PFSK-1 (cell line): ENCODE measurements around the gene ZNF213.

Experiments
- FOXP2 ChIP-seq: optimal IDR thresholded peaks from 2 replicates; pipeline ENCODE3; 2011; ENCODE audit warnings: borderline replicate concordance, control low read depth, inconsistent platforms; ENCODE audit not compliant: insufficient read depth; ENCODE audit errors: extremely low read length, extremely low read depth
- POLR2AphosphoS5 ChIP-seq: IDR thresholded peaks from 2 replicates; pipeline ENCODE4 v1.6.1; 2012; ENCODE audit warnings: low read depth, mild to moderate bottlenecking, control low read depth, low read length, moderate library complexity
- REST ChIP-seq, 2 experiments: IDR thresholded peaks; 2 replicates each; pipeline versions ENCODE4 v1.6.1 to v1.8.0; 2011 to 2012; ENCODE audit warnings: low read depth in 2 of 2, low read length in 2 of 2, control low read depth in 1 of 2, inconsistent platforms in 1 of 2, mild to moderate bottlenecking in 1 of 2, moderate library complexity in 1 of 2; ENCODE audit not compliant: insufficient read depth in 1 of 2
- SIN3A ChIP-seq: IDR thresholded peaks from 2 replicates; pipeline ENCODE4 v1.6.1; 2012; ENCODE audit warnings: mild to moderate bottlenecking, low read length, moderate library complexity, borderline replicate concordance; ENCODE audit not compliant: insufficient read depth
- TAF1 ChIP-seq: IDR thresholded peaks from 2 replicates; pipeline ENCODE4 v1.6.1; 2012; ENCODE audit warnings: low read length, control low read depth, borderline replicate concordance; ENCODE audit not compliant: insufficient read depth

The ZNF213 gene

DNA sequence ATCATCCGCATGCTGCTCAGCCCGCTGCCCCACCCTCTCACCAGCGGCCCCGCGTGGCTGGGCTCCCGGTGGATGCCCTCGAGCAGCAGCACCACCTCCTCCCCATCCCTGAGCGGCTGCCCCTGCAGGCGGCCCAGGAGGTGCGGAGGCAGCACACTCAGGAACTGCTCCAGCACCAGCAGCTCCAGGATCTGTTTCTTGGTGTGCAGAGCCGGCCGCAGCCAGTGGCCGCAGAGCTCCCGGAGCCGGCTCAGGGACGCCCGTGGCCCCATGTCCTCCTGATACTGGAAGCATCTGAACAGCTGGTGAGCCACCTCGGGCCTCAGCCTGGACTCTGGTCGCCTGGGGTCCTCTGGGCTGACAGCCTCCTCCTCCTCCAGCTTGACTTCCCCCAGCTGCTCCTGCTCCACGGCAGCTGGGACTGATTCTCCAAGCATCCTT is 42.3 kb upstream of the ZNF213 start:
- no peak for TF ChIP-seq TAF1
- TF ChIP-seq FOXP2: no peak
- no peak for TF ChIP-seq REST (IDR thresholded peaks at IDR 0.05; ENCODE audit: insufficient read depth in 1 of 2, low read depth in 2 of 2, low read length in 2 of 2)
- TF ChIP-seq SIN3A: no peak
- no peak for TF ChIP-seq POLR2AphosphoS5

GRCh38 chr16:3094289-3095027 is 40.4 kb upstream of the ZNF213 start:
- TF ChIP-seq SIN3A (no peak), FOXP2 (no peak), TAF1 (no peak), REST (IDR thresholded peaks at IDR 0.05; ENCODE audit: insufficient read depth in 1 of 2, low read depth in 2 of 2, low read length in 2 of 2) (no peak), POLR2AphosphoS5 (no peak)

- no peak for TF ChIP-seq POLR2AphosphoS5
- TF ChIP-seq TAF1: no peak
- TF ChIP-seq SIN3A: no peak
- TF ChIP-seq REST (IDR thresholded peaks at IDR 0.05; ENCODE audit: insufficient read depth in 1 of 2, low read depth in 2 of 2, low read length in 2 of 2): no peak
- no peak for TF ChIP-seq FOXP2
Observed at GRCh38 chr16:3095869-3096268, 39.0 kb upstream of the ZNF213 start.

- TF ChIP-seq FOXP2 (no peak), POLR2AphosphoS5 (no peak), SIN3A (no peak), TAF1 (no peak), REST (IDR thresholded peaks at IDR 0.05; ENCODE audit: insufficient read depth in 1 of 2, low read depth in 2 of 2, low read length in 2 of 2) (no peak)
Observed at GRCh38 chr16:3096362-3096761, 38.5 kb upstream of the ZNF213 start.
